Endothelial cell (in vitro differentiated cells): Measurements from ENCODE around the gene CPO. TPM values are rescaled to one million over a fixed set of nuclear protein-coding genes. Genes with fewer than 3 reads are reported as not detected.
A peak's percentile ranks its signal among the peaks of the same experiment; 100 is the strongest.

Source experiments
- DNase-seq: peaks from one replicate; pipeline ENCODE4 v3.0.0; 2021; ENCODE audit warnings: low spot score
- H3K27ac Mint-ChIP-seq: one replicate; pipeline ENCODE4 v1.8.0; 2021; ENCODE audit warnings: mixed read lengths, inconsistent platforms; ENCODE audit not compliant: unreplicated experiment
- H3K27me3 Mint-ChIP-seq: one replicate; pipeline ENCODE4 v1.8.0; 2021; ENCODE audit warnings: mild to moderate bottlenecking, moderate library complexity, mixed read lengths, inconsistent platforms; ENCODE audit not compliant: unreplicated experiment
- H3K36me3 Mint-ChIP-seq: one replicate; pipeline ENCODE4 v1.8.0; 2021; ENCODE audit warnings: mild to moderate bottlenecking, low read depth, mixed read lengths, inconsistent platforms; ENCODE audit not compliant: unreplicated experiment
- H3K4me1 Mint-ChIP-seq: one replicate; pipeline ENCODE4 v1.8.0; 2021; ENCODE audit warnings: mild to moderate bottlenecking, mixed read lengths, inconsistent platforms; ENCODE audit not compliant: unreplicated experiment
- H3K4me3 Mint-ChIP-seq: one replicate; pipeline ENCODE4 v1.8.0; 2021; ENCODE audit warnings: mild to moderate bottlenecking, mixed read lengths, inconsistent platforms; ENCODE audit not compliant: unreplicated experiment
- H3K9me3 Mint-ChIP-seq: one replicate; pipeline ENCODE4 v1.8.0; 2021; ENCODE audit warnings: mixed read lengths, inconsistent platforms; ENCODE audit not compliant: unreplicated experiment
- total RNA-seq: library from RNA; stranded (reverse); fragmentation: NEBNext Ultra II Directional; extraction: Animal tissue kit (Norgen Biotek cat#: 25700); gene quantifications from one replicate; pipeline ENCODE4 v1.2.1, GENCODE V29; 2021; ENCODE audit not compliant: unreplicated experiment
- TF ChIP-seq, protein P1 (sequence below): fragments of 200-600 bp; sonication (generic); IDR thresholded peaks from one replicate; pipeline ENCODE4 v1.5.0; 2021; ENCODE audit warnings: antibody characterized with exemption; ENCODE audit not compliant: unreplicated experiment

The CPO gene
- total RNA-seq, 1 donor from 2014 or later: not detected

DNA sequence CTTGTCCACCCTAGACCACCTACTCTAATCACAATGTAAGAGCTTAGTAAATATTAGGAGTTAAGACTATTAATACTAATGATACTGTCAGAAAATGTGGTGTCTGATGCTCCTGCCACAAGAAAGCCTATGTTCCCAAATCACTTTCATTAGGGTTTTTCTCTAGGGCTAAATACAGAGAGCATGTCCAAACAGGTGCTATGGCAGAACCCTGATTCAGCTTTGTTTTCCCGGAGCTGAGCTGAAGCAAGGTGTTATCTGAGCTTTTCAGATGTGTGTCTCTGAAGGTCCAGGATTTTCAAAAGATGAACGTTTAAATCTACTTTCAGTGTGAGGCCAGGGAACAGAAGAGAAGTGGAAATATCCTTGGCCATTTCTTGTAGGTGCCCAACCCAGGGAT lies 40.6 kb downstream of the CPO start:
- Mint-ChIP-seq H3K36me3 (no peaks in the 10 kb centered on the region), H3K27ac (no peak overlapping the region), H3K9me3 (no peaks in the 10 kb centered on the region), H3K27me3 (peaks cover 2% of the 10 kb centered on the region), H3K4me1 (peaks cover 25% of the 10 kb centered on the region), H3K4me3 (no peak overlapping the region)
- DNase-seq: no peak
- TF ChIP-seq, protein P1, sequence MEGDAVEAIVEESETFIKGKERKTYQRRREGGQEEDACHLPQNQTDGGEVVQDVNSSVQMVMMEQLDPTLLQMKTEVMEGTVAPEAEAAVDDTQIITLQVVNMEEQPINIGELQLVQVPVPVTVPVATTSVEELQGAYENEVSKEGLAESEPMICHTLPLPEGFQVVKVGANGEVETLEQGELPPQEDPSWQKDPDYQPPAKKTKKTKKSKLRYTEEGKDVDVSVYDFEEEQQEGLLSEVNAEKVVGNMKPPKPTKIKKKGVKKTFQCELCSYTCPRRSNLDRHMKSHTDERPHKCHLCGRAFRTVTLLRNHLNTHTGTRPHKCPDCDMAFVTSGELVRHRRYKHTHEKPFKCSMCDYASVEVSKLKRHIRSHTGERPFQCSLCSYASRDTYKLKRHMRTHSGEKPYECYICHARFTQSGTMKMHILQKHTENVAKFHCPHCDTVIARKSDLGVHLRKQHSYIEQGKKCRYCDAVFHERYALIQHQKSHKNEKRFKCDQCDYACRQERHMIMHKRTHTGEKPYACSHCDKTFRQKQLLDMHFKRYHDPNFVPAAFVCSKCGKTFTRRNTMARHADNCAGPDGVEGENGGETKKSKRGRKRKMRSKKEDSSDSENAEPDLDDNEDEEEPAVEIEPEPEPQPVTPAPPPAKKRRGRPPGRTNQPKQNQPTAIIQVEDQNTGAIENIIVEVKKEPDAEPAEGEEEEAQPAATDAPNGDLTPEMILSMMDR: no peak

DNA sequence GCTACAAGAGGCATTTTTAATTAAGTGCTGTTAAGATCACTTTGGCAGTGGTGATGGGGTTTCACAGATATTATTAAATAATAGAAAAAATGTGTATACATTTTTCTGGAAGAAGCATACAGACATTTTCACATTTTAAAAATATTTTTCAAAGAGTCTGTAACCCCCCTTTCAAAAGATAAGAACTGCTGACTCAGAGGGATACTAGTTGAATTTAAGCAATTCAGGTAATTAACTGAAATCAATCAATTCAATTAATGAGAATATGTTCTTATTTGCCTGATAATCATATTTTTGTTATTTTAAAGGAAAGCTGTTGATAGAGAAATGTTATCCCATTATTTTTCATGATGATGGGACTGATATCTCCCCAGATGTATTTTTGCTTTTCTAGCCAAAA lies 41.1 kb downstream of the CPO start:
- no peak overlapping the region for H3K27ac Mint-ChIP-seq
- no peaks in the 10 kb centered on the region for H3K36me3 Mint-ChIP-seq
- TF ChIP-seq, protein P1: no peak
- no peak overlapping the region for H3K4me3 Mint-ChIP-seq
- no peaks in the 10 kb centered on the region for H3K9me3 Mint-ChIP-seq
- peaks cover 2% of the 10 kb centered on the region for H3K27me3 Mint-ChIP-seq
- no peak for DNase-seq
- peaks cover 28% of the 10 kb centered on the region for H3K4me1 Mint-ChIP-seq

DNA sequence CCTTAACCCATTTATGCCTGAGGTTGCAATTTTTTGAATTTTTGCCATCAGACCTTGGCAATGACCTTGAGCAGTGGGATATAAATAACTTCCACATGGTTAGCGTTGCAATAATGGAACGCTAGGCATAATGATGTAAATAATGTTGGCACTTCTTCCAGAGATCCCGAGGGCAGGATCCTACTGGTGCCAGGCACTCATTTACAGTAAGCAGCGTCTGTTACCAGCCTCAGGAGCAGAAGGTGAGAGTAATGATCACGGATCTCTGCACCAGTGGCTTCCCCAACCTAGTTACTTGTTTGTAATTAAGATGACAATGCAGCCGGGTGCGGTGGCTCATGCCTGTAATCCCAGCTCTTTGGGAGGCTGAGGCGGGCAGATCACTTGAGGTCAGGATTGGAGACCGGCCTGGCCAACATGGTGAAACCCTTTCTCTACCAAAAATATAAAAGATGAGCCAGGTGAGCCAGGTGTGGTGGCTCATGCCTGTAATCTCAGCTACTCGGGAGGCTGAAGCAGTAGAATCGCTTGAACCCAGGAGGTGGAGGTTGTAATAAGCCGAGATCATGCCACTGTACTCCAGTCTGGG lies 41.9 kb downstream of the CPO start:
- DNase-seq: no peak
- H3K27me3 Mint-ChIP-seq: peaks cover 2% of the 10 kb centered on the region
- H3K9me3 Mint-ChIP-seq: no peaks in the 10 kb centered on the region
- no peak overlapping the region for H3K4me3 Mint-ChIP-seq
- H3K27ac Mint-ChIP-seq: no peak overlapping the region
- H3K36me3 Mint-ChIP-seq: no peaks in the 10 kb centered on the region
- TF ChIP-seq, protein P1: no peak
- peaks cover 28% of the 10 kb centered on the region for H3K4me1 Mint-ChIP-seq

GRCh38 chr2:206981739-206982340 lies 42.5 kb downstream of the CPO start:
- peak; percentile 75 for DNase-seq
- no peaks in the 10 kb centered on the region for H3K36me3 Mint-ChIP-seq
- no peak overlapping the region for H3K4me3 Mint-ChIP-seq
- no peaks in the 10 kb centered on the region for H3K9me3 Mint-ChIP-seq
- peaks cover 2% of the 10 kb centered on the region for H3K27me3 Mint-ChIP-seq
- TF ChIP-seq, protein P1: peak; percentile 55
- peaks cover 28% of the 10 kb centered on the region for H3K4me1 Mint-ChIP-seq
- H3K27ac Mint-ChIP-seq: peak overlapping the region; percentile 44

DNA sequence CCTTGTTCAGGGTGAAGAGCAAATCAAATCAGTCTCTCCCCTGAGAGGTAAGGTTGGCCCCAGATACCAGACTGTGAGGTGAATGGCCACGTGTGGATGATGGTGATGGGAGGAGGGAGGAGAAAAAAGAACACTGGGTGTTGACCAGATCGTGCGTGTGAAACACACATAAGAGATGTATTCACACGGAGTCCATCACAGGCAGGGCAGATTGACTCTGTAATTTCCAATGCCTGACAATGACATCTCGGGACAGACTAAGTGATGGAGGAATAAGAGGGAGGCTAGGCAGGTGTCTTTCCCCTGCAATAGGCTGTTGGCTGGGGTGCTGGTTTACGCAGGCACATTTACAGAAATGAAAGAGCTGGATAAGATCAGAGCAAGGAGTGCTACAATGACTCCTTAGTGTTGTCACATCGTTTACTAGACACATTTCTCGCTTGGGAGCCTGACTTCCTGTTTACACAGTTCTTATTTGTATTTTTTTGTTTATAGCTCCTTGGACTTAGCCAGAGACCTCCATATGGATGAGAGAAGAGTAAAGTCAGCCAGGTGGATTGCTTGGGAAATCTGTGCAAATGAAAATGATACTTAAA lies 43.1 kb downstream of the CPO start:
- Mint-ChIP-seq H3K4me1 (peaks cover 28% of the 10 kb centered on the region), H3K36me3 (no peaks in the 10 kb centered on the region), H3K27me3 (peaks cover 2% of the 10 kb centered on the region), H3K4me3 (no peak overlapping the region), H3K9me3 (no peaks in the 10 kb centered on the region), H3K27ac (peak overlapping the region; percentile 44)
- DNase-seq: no peak
- TF ChIP-seq, protein P1: no peak
